Astrocyte of the spinal cord (primary cell): ENCODE data around the gene FBXO30.

ENCODE experiments used
- DNase-seq: peaks from one replicate; pipeline ENCODE4 v3.0.0; 2011; ENCODE audit warnings: low read depth, low spot score
- H3K4me3 ChIP-seq: 2 replicates; pipeline ENCODE4 v1.5.1; 2011; ENCODE audit warnings: low read depth, mild to moderate bottlenecking, low read length, moderate library complexity
- in situ Hi-C: cut with HindIII; loops from 2 replicates; pipeline ENCODE4 v1.10.0; 2017; ENCODE audit warnings: low sequenced_read_pairs
- TF ChIP-seq, protein P1 (sequence below): IDR thresholded peaks from 2 replicates; pipeline ENCODE4 v1.5.1; 2012; ENCODE audit warnings: low read depth, mild to moderate bottlenecking, low read length, inconsistent platforms

FBXO30 gene

DNA sequence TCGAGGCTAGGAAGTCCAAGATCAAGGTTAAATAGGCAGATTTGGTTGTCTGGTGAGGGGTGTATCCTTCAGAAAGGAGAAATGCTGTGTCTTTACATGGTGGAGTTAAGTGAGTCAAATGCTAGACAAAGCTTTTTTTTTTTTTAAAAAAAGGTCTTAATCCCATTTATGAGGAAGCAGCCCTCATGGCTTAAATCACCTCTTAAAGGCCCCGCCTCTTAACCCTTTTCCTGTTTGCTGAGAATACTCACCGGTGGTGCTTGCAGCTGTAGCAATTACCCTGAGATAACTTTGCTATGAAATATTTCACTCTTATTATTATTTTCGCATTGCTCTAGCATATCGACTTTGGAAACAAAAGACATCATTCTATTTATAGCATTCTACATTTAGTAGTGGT is 30.8 kb downstream of the FBXO30 start:
- no peak for DNase-seq
- TF ChIP-seq, protein P1, sequence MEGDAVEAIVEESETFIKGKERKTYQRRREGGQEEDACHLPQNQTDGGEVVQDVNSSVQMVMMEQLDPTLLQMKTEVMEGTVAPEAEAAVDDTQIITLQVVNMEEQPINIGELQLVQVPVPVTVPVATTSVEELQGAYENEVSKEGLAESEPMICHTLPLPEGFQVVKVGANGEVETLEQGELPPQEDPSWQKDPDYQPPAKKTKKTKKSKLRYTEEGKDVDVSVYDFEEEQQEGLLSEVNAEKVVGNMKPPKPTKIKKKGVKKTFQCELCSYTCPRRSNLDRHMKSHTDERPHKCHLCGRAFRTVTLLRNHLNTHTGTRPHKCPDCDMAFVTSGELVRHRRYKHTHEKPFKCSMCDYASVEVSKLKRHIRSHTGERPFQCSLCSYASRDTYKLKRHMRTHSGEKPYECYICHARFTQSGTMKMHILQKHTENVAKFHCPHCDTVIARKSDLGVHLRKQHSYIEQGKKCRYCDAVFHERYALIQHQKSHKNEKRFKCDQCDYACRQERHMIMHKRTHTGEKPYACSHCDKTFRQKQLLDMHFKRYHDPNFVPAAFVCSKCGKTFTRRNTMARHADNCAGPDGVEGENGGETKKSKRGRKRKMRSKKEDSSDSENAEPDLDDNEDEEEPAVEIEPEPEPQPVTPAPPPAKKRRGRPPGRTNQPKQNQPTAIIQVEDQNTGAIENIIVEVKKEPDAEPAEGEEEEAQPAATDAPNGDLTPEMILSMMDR: no peak
- no peak overlapping the region for H3K4me3 ChIP-seq
- in situ Hi-C loops: no loop called here

DNA sequence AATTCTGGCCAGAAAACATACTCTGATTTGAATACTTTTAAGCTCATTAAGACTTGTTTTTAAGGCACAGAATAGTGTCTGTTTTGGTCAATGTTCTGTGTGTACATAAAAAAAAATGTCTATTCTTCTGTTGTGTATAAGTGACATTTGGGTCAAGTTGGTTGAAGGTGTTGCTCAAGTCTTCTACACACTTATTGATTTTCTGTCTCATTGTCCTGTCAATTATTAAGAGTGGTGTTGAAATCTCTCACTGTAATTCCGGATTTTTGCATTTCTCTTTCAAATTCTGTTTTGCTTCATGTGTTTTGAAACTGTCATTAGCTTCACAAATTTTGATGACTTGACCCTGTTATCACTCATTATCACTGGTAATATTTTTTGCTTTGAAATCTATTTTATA is 41.7 kb downstream of the FBXO30 start:
- no peak overlapping the region for H3K4me3 ChIP-seq
- in situ Hi-C loops: no loop called here
- no peak for DNase-seq
- TF ChIP-seq, protein P1: no peak

- no peak for DNase-seq
- TF ChIP-seq, protein P1: no peak
- no peak overlapping the region for H3K4me3 ChIP-seq
- in situ Hi-C loops: no loop called here
Observed at GRCh38 chr6:145765449-145765848, 49.1 kb downstream of the FBXO30 start.

GRCh38 chr6:145763742-145764141 is 50.9 kb downstream of the FBXO30 start:
- TF ChIP-seq, protein P1: no peak
- in situ Hi-C loops: no loop called here
- no peak overlapping the region for H3K4me3 ChIP-seq
- no peak for DNase-seq

GRCh38 chr6:145761584-145761983 is 53.0 kb downstream of the FBXO30 start:
- no peak overlapping the region for H3K4me3 ChIP-seq
- TF ChIP-seq, protein P1: peak; percentile 4
- no peak for DNase-seq
- in situ Hi-C loops: no loop called here

- in situ Hi-C loops: no loop called here
- TF ChIP-seq, protein P1: no peak
- no peak overlapping the region for H3K4me3 ChIP-seq
- DNase-seq: peak; percentile 28
Observed at GRCh38 chr6:145758113-145758512, 56.5 kb downstream of the FBXO30 start.

DNA sequence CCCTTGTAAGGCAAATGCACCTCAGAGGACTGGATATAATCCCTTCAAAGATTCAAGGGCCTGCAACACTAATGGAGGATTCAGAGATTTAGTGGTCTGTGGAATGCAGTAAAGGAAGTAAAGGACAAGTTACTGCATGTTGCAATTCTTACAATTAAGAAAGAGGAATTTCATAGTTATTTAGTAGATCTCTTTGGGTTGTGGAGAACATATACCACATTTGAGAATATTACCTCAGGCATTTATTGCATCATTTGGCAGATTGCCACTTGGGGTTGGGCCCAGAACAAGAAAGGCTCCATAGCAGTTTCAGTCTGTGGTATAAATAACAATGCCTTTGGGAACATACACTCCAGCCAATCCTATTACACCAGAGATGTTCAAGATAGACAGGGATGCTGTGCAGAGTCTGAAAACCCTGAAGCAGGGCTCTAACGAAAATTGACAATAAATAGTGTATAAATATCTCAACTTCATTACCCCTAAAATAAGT is 58.4 kb downstream of the FBXO30 start:
- peak; percentile 95 for DNase-seq
- in situ Hi-C loops: no loop called here
- TF ChIP-seq, protein P1: no peak
- no peak overlapping the region for H3K4me3 ChIP-seq
